HepG2 (cell line): ENCODE results near the gene TRIP4. TPM values are rescaled to one million over a fixed set of nuclear protein-coding genes. Genes with fewer than 3 reads are reported as not detected.

ENCODE experiments used
- ARHGAP35 ChIP-seq: sonication (generic); formaldehyde crosslinking; IDR thresholded peaks from 2 replicates; pipeline ENCODE4 v1.9.0; 2022; ENCODE audit warnings: mild to moderate bottlenecking, inconsistent platforms, moderate library complexity, missing genetic modification reagents, borderline replicate concordance
- BRF2 ChIP-seq: sonication (generic); formaldehyde crosslinking; IDR thresholded peaks from 2 replicates; pipeline ENCODE4 v1.8.1; 2022; ENCODE audit warnings: mild to moderate bottlenecking, missing genetic modification reagents
- CBX2 ChIP-seq, 2 experiments: fragments of 200-600 bp in 1 of 2; sonication (generic); formaldehyde crosslinking in 1 of 2; IDR thresholded peaks; 2 replicates each; pipeline versions ENCODE4 v1.7.0 to v1.8.1; 2018 to 2022; ENCODE audit warnings: low read depth in 2 of 2, low read length in 1 of 2, mild to moderate bottlenecking in 1 of 2, missing genetic modification reagents in 1 of 2
- CHCHD3 ChIP-seq: sonication (generic); formaldehyde crosslinking; IDR thresholded peaks from 2 replicates; pipeline ENCODE4 v1.8.0; 2022; ENCODE audit warnings: mild to moderate bottlenecking, missing genetic modification reagents, moderate library complexity
- FIP1L1 ChIP-seq: fragments of 200-400 bp; formaldehyde crosslinking; IDR thresholded peaks from 2 replicates; pipeline ENCODE4 v1.6.1; 2018; ENCODE audit warnings: low read depth, mild to moderate bottlenecking, low read length, moderate library complexity, borderline replicate concordance; ENCODE audit not compliant: insufficient read depth
- GMEB1 ChIP-seq: sonication (generic); formaldehyde crosslinking; IDR thresholded peaks from 2 replicates; pipeline ENCODE4 v1.5.1; 2020; ENCODE audit warnings: missing genetic modification reagents, mild to moderate bottlenecking, borderline replicate concordance
- KAT7 ChIP-seq: IDR thresholded peaks from 2 replicates; pipeline ENCODE4 v1.6.1; 2018; ENCODE audit warnings: borderline replicate concordance, missing compliant biosample characterization
- NR3C1 ChIP-seq: sonication (generic); formaldehyde crosslinking; IDR thresholded peaks from 2 replicates; pipeline ENCODE4 v1.4.0; 2020; ENCODE audit warnings: missing genetic modification reagents
- PHF5A ChIP-seq: IDR thresholded peaks from one replicate; pipeline ENCODE4 v1.6.1; 2018; ENCODE audit warnings: low read depth, missing genetic modification reagents; ENCODE audit not compliant: unreplicated experiment
- RORA ChIP-seq: sonication (generic); formaldehyde crosslinking; IDR thresholded peaks from 2 replicates; pipeline ENCODE4 v1.5.0; 2020; ENCODE audit warnings: mild to moderate bottlenecking, missing genetic modification reagents, moderate library complexity
- SIN3A ChIP-seq: IDR thresholded peaks from 2 replicates; pipeline ENCODE4 v1.6.1; 2011; ENCODE audit warnings: low read depth, mild to moderate bottlenecking, control low read depth, low read length, borderline replicate concordance
- TMF1 ChIP-seq: sonication (generic); formaldehyde crosslinking; IDR thresholded peaks from 2 replicates; pipeline ENCODE4 v1.8.1; 2022; ENCODE audit warnings: low read depth, missing genetic modification reagents
- ZBTB20 ChIP-seq: sonication (generic); formaldehyde crosslinking; IDR thresholded peaks from 2 replicates; pipeline ENCODE4 v1.8.1; 2023; ENCODE audit warnings: missing genetic modification reagents, low read depth, mild to moderate bottlenecking, borderline replicate concordance
- ZMAT5 ChIP-seq: sonication (generic); formaldehyde crosslinking; IDR thresholded peaks from 2 replicates; pipeline ENCODE4 v1.5.0; 2020; ENCODE audit warnings: mild to moderate bottlenecking, low read depth, missing genetic modification reagents, borderline replicate concordance
- ZNF33B ChIP-seq: sonication (generic); formaldehyde crosslinking; IDR thresholded peaks from 2 replicates; pipeline ENCODE4 v1.5.1; 2020; ENCODE audit warnings: mild to moderate bottlenecking, missing genetic modification reagents
- ZNF546 ChIP-seq: sonication (generic); formaldehyde crosslinking; conservative IDR thresholded peaks from 2 replicates; pipeline ENCODE4 v1.8.1; 2023; ENCODE audit warnings: mild to moderate bottlenecking, missing genetic modification reagents
- ZNF574 ChIP-seq: sonication (generic); formaldehyde crosslinking; IDR thresholded peaks from 2 replicates; pipeline ENCODE4 v1.4.0; 2020; ENCODE audit warnings: missing genetic modification reagents
- ZNF639 ChIP-seq: conservative IDR thresholded peaks from 2 replicates; pipeline ENCODE4 v1.6.1; 2018; ENCODE audit warnings: missing genetic modification reagents
- ZNF672 ChIP-seq: sonication (generic); formaldehyde crosslinking; IDR thresholded peaks from 2 replicates; pipeline ENCODE4 v1.8.1; 2022; ENCODE audit warnings: missing genetic modification reagents
- ZNF773 ChIP-seq: sonication (generic); formaldehyde crosslinking; IDR thresholded peaks from 2 replicates; pipeline ENCODE4 v1.4.0; 2020; ENCODE audit warnings: missing genetic modification reagents, borderline replicate concordance
- ZNF782 ChIP-seq: sonication (generic); formaldehyde crosslinking; IDR thresholded peaks from 2 replicates; pipeline ENCODE4 v1.4.0; 2020; ENCODE audit warnings: missing genetic modification reagents, mild to moderate bottlenecking, borderline replicate concordance
- polyA plus RNA-seq, 8 experiments: library from polyadenylated mRNA; depleted of rRNA in 3 of 8; stranded (reverse) in 7 of 8; unstranded in 1 of 8; fragments of >200 nt; fragmentation: Illumina TruSeq in 4 of 8; extraction: Trizol in 4 of 8; gene quantifications; 2 replicates each; pipeline versions ENCODE4 v1.2.1 to v1.2.3, GENCODE V29; 2011 to 2016; ENCODE audit warnings: low read depth in 4 of 8, missing spikeins in 1 of 8, mixed read lengths in 1 of 8; ENCODE audit not compliant: insufficient read depth in 1 of 8
- total RNA-seq, 5 experiments: library from RNA; depleted of rRNA; stranded (reverse); fragments of >200 nt; fragmentation: Illumina TruSeq; extraction: Trizol; gene quantifications; 2 replicates each; pipeline ENCODE4 v1.2.3, GENCODE V29; 2016; ENCODE audit warnings: low read depth in 1 of 5

TRIP4 gene
- total and polyA plus RNA-seq, 2 of the 13 experiments (the other 11 are each of a cell fraction or from before 2014, with no cell fraction given), result 7.1 to 11.8 TPM

- TF ChIP-seq KAT7 (CRISPR knock-in tag), result peak; percentile 99
- peak; percentile 99; the same call in 1 of the 2 replicates for TF ChIP-seq SIN3A
- peak; percentile 95 for TF ChIP-seq ZBTB20 (CRISPR knock-in tag)
- no peak for TF ChIP-seq RORA (CRISPR knock-in tag)
- TF ChIP-seq ARHGAP35 (CRISPR knock-in tag), result peak; percentile 98
- peak; percentile 99 for TF ChIP-seq PHF5A (CRISPR knock-in tag)
- TF ChIP-seq ZNF672 (CRISPR knock-in tag), result 0 out of 2 replicates have a peak, but pooled peaks have one; percentile 60
- 0 out of 2 replicates have a peak, but pooled peaks have one; percentile 29 for TF ChIP-seq CHCHD3 (CRISPR knock-in tag)
- TF ChIP-seq ZMAT5 (CRISPR knock-in tag), result no peak
- TF ChIP-seq ZNF773 (CRISPR knock-in tag), result 0 out of 2 replicates have a peak, but pooled peaks have one; percentile 68
- no peak for TF ChIP-seq NR3C1 (CRISPR knock-in tag)
- TF ChIP-seq ZNF574, result peak; percentile 98
- TF ChIP-seq CBX2 (IDR thresholded peaks at IDR 0.05; ENCODE audit: low read depth, low read length), result no peak
- no peak for TF ChIP-seq CBX2 (CRISPR knock-in tag; IDR thresholded peaks at IDR 0.05; ENCODE audit: low read depth)
- peak; percentile 95; the same call in 1 of the 2 replicates for TF ChIP-seq ZNF782 (CRISPR knock-in tag)
- 0 out of 2 replicates have a peak, but pooled peaks have one; percentile 39 for TF ChIP-seq TMF1 (CRISPR knock-in tag)
- peak; percentile 95 for TF ChIP-seq ZNF639 (CRISPR knock-in tag)
- TF ChIP-seq BRF2 (CRISPR knock-in tag), result no peak
- peak; percentile 82 for TF ChIP-seq GMEB1 (CRISPR knock-in tag)
- TF ChIP-seq ZNF546 (CRISPR knock-in tag), result peak; percentile 74; the same call in 1 of the 2 replicates
- TF ChIP-seq FIP1L1, result no peak
- TF ChIP-seq ZNF33B (CRISPR knock-in tag), result peak; percentile 71; the same call in 1 of the 2 replicates
These were observed at the start of gene TRIP4 (continued) for GRCh38 chr15:64387562-64388168.
